ENCODE measurements around the gene CDH4. TPM values are rescaled to one million over a fixed set of nuclear protein-coding genes. Genes with fewer than 3 reads are reported as not detected.

Gene CDH4
- polyA plus RNA-seq, 1 donor from 2014 or later, result not detected

GRCh38 chr20:61594198-61594597 lies 342.1 kb downstream of the CDH4 start:
- Mint-ChIP-seq H3K27me3 (no peaks in the 10 kb centered on the region), H3K9me3 (peaks cover 3 to 29% (median 16%) of the 10 kb centered on the region in 3 donors), H3K27ac (no peak overlapping the region), H3K4me1 (no peaks in the 10 kb centered on the region), H3K36me3 (peaks cover 2% of the 10 kb centered on the region), H3K4me3 (no peak overlapping the region)

GRCh38 chr20:61595216-61595615 lies 343.2 kb downstream of the CDH4 start:
- no peaks in the 10 kb centered on the region for H3K27me3 Mint-ChIP-seq
- peaks cover 2% of the 10 kb centered on the region for H3K36me3 Mint-ChIP-seq
- H3K9me3 Mint-ChIP-seq, result peaks cover 3 to 33% (median 15%) of the 10 kb centered on the region in 3 donors
- H3K4me1 Mint-ChIP-seq, result no peaks in the 10 kb centered on the region
- H3K4me3 Mint-ChIP-seq, result no peak overlapping the region
- H3K27ac Mint-ChIP-seq, result no peak overlapping the region

- H3K36me3 Mint-ChIP-seq, result peaks cover 2% of the 10 kb centered on the region
- no peaks in the 10 kb centered on the region for H3K4me1 Mint-ChIP-seq
- H3K9me3 Mint-ChIP-seq, result peaks cover 3 to 26% (median 15%) of the 10 kb centered on the region in 3 donors
- no peaks in the 10 kb centered on the region for H3K27me3 Mint-ChIP-seq
- peak overlapping the region in 1 of 4 donors; percentile 47 for H3K4me3 Mint-ChIP-seq
- no peak overlapping the region for H3K27ac Mint-ChIP-seq
Observed at GRCh38 chr20:61596687-61597330, 344.7 kb downstream of the CDH4 start.

- H3K9me3 Mint-ChIP-seq, result peaks cover 3 to 19% (median 10%) of the 10 kb centered on the region in 3 donors
- no peaks in the 10 kb centered on the region for H3K4me1 Mint-ChIP-seq
- H3K36me3 Mint-ChIP-seq, result peaks cover 2% of the 10 kb centered on the region
- no peak overlapping the region for H3K4me3 Mint-ChIP-seq
- H3K27me3 Mint-ChIP-seq, result no peaks in the 10 kb centered on the region
- H3K27ac Mint-ChIP-seq, result no peak overlapping the region
Observed at GRCh38 chr20:61597996-61598395, 345.9 kb downstream of the CDH4 start.

GRCh38 chr20:61598586-61598985 lies 346.5 kb downstream of the CDH4 start:
- Mint-ChIP-seq H3K27me3 (no peaks in the 10 kb centered on the region), H3K36me3 (no peaks in the 10 kb centered on the region), H3K9me3 (peaks cover 0 to 19% (median 8%) of the 10 kb centered on the region in 3 donors), H3K4me3 (no peak overlapping the region), H3K4me1 (no peaks in the 10 kb centered on the region), H3K27ac (no peak overlapping the region)

- Mint-ChIP-seq H3K36me3 (no peaks in the 10 kb centered on the region), H3K27ac (no peak overlapping the region), H3K9me3 (peaks cover 0 to 19% (median 8%) of the 10 kb centered on the region in 3 donors), H3K4me3 (no peak overlapping the region), H3K27me3 (no peaks in the 10 kb centered on the region), H3K4me1 (no peaks in the 10 kb centered on the region)
Observed at GRCh38 chr20:61599061-61599531, 347.0 kb downstream of the CDH4 start.

GRCh38 chr20:61599541-61599992 lies 347.5 kb downstream of the CDH4 start:
- Mint-ChIP-seq H3K27me3 (no peaks in the 10 kb centered on the region), H3K27ac (no peak overlapping the region), H3K4me3 (no peak overlapping the region), H3K4me1 (no peaks in the 10 kb centered on the region), H3K9me3 (peaks cover 0 to 24% (median 8%) of the 10 kb centered on the region in 3 donors), H3K36me3 (no peaks in the 10 kb centered on the region)

- H3K4me1 Mint-ChIP-seq, result no peaks in the 10 kb centered on the region
- no peaks in the 10 kb centered on the region for H3K27me3 Mint-ChIP-seq
- peak overlapping the region in 1 of 3 donors; percentile 39 for H3K27ac Mint-ChIP-seq
- peaks cover 0 to 26% (median 8%) of the 10 kb centered on the region in 3 donors for H3K9me3 Mint-ChIP-seq
- no peak overlapping the region for H3K4me3 Mint-ChIP-seq
- H3K36me3 Mint-ChIP-seq, result no peaks in the 10 kb centered on the region
Observed at GRCh38 chr20:61600016-61600415, 348.0 kb downstream of the CDH4 start.

- Mint-ChIP-seq H3K27me3 (no peaks in the 10 kb centered on the region), H3K9me3 (peaks cover 0 to 22% (median 3%) of the 10 kb centered on the region in 3 donors), H3K4me3 (no peak overlapping the region), H3K4me1 (no peaks in the 10 kb centered on the region), H3K36me3 (no peaks in the 10 kb centered on the region), H3K27ac (no peak overlapping the region)
Observed at GRCh38 chr20:61601361-61601760, 349.3 kb downstream of the CDH4 start.

GRCh38 chr20:61601853-61602252 lies 349.8 kb downstream of the CDH4 start:
- Mint-ChIP-seq H3K27ac (no peak overlapping the region), H3K9me3 (peaks cover 0 to 17% (median 4%) of the 10 kb centered on the region in 3 donors), H3K4me3 (no peak overlapping the region), H3K4me1 (no peaks in the 10 kb centered on the region), H3K27me3 (no peaks in the 10 kb centered on the region), H3K36me3 (no peaks in the 10 kb centered on the region)

GRCh38 chr20:61603715-61604114 lies 351.7 kb downstream of the CDH4 start:
- Mint-ChIP-seq H3K36me3 (no peaks in the 10 kb centered on the region), H3K27ac (no peak overlapping the region), H3K4me1 (no peaks in the 10 kb centered on the region)

GRCh38 chr20:61604549-61604948 lies 352.5 kb downstream of the CDH4 start:
- Mint-ChIP-seq H3K4me3 (no peak overlapping the region), H3K36me3 (no peaks in the 10 kb centered on the region), H3K4me1 (no peaks in the 10 kb centered on the region), H3K9me3 (peaks cover 3 to 15% (median 4%) of the 10 kb centered on the region in 3 donors), H3K27ac (no peak overlapping the region), H3K27me3 (no peaks in the 10 kb centered on the region)

More at GRCh38 chr20:61603715-61604114, 351.7 kb downstream of the CDH4 start:
- H3K27me3 Mint-ChIP-seq, result no peaks in the 10 kb centered on the region
- H3K4me3 Mint-ChIP-seq, result no peak overlapping the region
- peaks cover 0 to 15% (median 4%) of the 10 kb centered on the region in 3 donors for H3K9me3 Mint-ChIP-seq

GRCh38 chr20:61605283-61605682 lies 353.2 kb downstream of the CDH4 start:
- Mint-ChIP-seq H3K4me1 (no peaks in the 10 kb centered on the region), H3K9me3 (peaks cover 4 to 18% (median 6%) of the 10 kb centered on the region in 3 donors), H3K27me3 (no peaks in the 10 kb centered on the region), H3K27ac (no peak overlapping the region), H3K36me3 (no peaks in the 10 kb centered on the region), H3K4me3 (no peak overlapping the region)

- no peaks in the 10 kb centered on the region for H3K36me3 Mint-ChIP-seq
- peaks cover 4 to 19% (median 6%) of the 10 kb centered on the region in 3 donors for H3K9me3 Mint-ChIP-seq
- no peaks in the 10 kb centered on the region for H3K27me3 Mint-ChIP-seq
- H3K4me1 Mint-ChIP-seq, result no peaks in the 10 kb centered on the region
- H3K27ac Mint-ChIP-seq, result no peak overlapping the region
- H3K4me3 Mint-ChIP-seq, result no peak overlapping the region
Observed at GRCh38 chr20:61605862-61606557, 353.9 kb downstream of the CDH4 start.

GRCh38 chr20:61608275-61609085 lies 356.4 kb downstream of the CDH4 start:
- H3K27me3 Mint-ChIP-seq, result no peaks in the 10 kb centered on the region
- H3K27ac Mint-ChIP-seq, result no peak overlapping the region
- H3K36me3 Mint-ChIP-seq, result no peaks in the 10 kb centered on the region
- H3K9me3 Mint-ChIP-seq, result peaks cover 5 to 14% (median 9%) of the 10 kb centered on the region in 3 donors
- H3K4me1 Mint-ChIP-seq, result no peaks in the 10 kb centered on the region
- H3K4me3 Mint-ChIP-seq, result no peak overlapping the region
